GM19043 (cell line): ENCODE data around the gene GNPTG.
A peak's percentile ranks its signal among the peaks of the same experiment; 100 is the strongest.

Experiments used
- ATAC-seq: cut with Tn5 transposase; IDR thresholded peaks from one replicate; pipeline ENCODE4 v1.9.1; 2021; ENCODE audit warnings: low read depth; ENCODE audit not compliant: unreplicated experiment

GNPTG gene

DNA sequence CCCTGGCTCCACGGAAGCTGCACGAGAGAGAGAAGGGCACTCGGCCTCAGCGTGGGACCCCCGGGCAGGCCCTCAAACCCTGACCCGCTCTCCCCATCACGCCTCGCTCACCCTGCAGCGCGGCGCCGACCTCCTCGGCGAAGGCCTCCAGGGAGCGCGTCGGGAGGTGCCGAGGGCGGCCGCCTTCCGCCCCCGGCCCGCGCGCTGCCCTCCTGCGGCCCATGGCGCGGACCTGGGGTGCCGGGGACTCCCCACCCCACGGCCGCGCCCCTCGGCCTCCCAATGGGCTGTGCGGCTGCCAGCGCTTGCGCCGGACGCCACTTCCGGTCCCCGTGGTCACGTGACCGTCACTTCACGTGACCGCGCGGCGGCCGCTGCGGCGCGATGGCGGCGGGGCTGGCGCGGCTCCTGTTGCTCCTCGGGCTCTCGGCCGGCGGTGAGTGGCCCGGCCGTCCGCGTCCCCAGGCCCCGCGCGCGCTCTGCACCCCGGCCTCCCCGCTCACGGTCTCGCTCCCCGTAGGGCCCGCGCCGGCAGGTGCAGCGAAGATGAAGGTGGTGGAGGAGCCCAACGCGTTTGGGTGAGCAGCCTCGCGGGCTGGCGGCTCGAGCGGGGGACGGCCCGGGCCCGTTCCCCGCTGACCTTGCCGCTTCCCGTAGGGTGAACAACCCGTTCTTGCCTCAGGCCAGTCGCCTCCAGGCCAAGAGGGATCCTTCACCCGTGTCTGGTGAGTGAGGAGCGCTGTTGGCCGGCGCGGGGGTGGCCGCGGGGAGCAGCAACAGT lies at the start of gene GNPTG, which contains the start of gene TSR3:
GNPTG (plus strand) TSS at position 350 of the 781 bp plus-strand sequence; CDS start at position 385, 35 bp downstream.
TSR3 (minus strand) TSS at position 297 of the 781 bp plus-strand sequence; CDS start at position 223, 74 bp downstream.
- peak; percentile 69 for ATAC-seq

- no peak for ATAC-seq
Measured at GRCh38 chr16:1305823-1306222, 45.9 kb upstream of the GNPTG start.

DNA sequence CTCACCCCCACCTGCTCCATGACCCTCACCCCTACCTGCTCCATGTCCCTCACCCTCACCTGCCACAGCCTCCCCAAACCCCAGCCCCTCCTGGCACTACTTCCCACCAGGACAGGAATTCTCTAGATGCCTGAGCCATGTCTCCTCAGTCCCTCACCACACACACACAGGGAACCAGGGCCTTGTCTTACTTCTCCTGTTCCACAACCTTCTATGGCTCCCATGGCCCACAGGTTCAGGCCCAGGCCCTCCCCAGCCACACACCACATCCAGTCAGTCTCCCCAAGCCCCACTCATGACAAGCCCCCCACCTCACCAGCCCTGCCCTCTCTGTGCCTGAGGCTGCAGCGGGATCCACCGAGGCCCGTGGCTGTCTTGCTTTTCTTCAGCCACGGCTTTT lies 45.4 kb upstream of the GNPTG start:
- ATAC-seq = no peak

DNA sequence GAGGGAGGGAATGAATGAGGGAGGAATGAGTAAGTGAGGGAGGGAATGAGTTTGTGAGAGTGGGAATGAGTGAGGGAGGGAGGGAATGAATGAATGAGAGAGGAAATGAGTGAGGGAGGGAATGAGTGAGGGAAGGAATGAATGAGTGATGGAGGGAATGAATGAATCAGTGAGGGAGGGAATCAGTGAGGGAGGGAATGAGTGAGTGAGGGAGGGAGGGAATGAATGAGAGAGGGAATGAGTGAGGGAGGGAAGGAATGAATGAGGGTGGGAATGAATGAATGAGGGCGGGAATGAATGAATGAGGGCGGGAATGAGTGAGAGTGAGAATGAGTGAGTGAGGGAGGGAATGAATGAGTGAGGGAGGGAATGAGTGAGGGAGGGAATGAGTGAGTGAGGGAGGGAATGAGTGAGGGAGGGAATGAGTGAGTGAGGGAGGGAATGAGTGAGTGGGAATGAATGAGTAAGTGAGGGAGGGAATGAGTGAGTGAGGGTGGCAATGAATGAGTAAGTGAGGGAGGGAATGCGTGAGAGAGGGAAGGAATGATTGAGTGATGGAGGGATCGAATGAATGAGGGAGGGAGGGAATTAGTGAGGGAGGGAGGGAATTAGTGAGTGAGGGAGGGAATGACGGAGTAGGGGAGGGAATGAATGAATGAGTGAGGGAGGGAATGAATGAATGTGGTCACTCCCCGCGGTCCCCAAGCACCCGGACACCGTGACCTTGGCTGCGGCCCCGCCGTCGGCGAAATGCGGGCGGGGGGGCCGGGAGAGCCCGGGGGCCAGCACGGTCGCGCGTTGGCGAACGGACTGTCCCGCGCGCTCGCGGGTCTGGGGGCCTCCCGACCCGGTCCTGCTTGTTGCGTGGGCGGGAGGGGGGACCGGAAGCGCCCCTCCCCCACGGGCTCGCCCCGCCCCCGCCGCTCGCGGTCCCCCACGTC lies 43.4 kb upstream of the GNPTG start:
- ATAC-seq = no peak

GRCh38 chr16:1308977-1309885 lies 42.5 kb upstream of the GNPTG start, which contains the start of gene UBE2I:
UBE2I (plus strand) TSS chr16:1309636; CDS start chr16:1314031, 4,395 bp downstream.
- ATAC-seq = no peak

GRCh38 chr16:1309888-1310831 lies 41.6 kb upstream of the GNPTG start:
- no peak for ATAC-seq

- ATAC-seq = no peak
Measured at GRCh38 chr16:1310832-1311200, 40.9 kb upstream of the GNPTG start.

DNA sequence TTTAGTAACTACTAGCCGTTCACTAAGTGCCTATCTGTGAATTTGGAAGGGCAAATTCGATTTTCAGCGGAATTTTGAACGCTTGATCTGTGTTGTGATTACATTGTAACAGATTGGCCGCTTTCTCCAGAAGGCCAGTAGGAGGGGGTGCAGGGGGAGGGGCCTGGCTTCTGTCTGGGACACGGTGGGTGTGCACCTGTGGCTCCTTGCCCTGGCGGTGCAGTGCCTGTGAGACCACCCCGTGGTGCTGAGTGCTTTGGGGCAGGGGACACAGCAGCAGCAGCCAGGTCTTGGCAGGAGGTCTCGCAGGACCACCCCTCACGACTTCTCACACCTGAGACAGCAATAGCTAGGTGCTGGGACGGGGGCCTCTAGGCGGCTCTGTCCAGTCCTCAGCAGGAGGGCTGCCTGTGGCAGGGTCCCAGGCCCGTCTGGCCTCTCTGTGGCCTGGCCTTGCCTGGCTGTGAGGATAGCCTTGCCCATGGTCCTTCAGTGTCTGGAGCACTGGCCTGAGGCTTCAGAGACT lies 40.5 kb upstream of the GNPTG start:
- no peak for ATAC-seq

DNA sequence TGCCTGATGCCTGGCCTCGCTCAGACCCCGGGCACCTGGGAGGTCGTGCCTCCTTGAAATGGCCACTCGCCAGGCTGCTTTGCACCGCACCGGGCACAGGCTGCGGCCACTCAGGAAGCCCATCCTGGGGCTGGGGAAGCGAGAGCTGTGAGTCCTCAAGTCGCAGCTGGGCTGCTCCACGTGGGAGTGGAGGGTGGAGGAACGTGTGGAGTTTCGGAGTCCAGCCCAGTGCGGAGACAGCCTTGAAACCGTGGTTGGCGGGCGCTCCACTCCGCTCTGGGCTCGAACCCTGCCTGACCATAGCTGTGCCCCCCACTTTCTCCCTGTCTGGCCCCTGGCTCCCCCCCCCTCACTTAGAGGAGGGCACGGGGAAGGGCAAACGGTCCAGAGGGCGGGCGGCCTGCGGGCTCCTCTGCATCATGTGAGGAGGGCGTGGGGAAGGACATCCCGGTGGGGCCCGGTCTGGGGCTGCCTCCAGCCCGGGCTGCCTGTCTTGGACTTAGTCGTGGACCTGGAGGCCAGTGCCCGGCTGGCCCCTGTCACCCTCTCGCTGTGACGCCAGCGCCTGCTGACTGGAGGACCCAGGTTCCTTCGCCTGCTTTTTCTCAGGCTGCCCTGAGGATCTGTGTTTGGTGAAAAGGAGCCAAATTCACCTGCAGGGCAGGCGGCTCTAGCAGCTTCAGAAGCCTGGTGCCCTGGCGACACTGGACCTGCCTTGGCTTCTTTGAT lies 39.8 kb upstream of the GNPTG start:
- ATAC-seq = no peak

- ATAC-seq = no peak
Measured at GRCh38 chr16:1312467-1312816, 39.3 kb upstream of the GNPTG start.

GRCh38 chr16:1312903-1313302 lies 38.8 kb upstream of the GNPTG start:
- ATAC-seq = no peak

GRCh38 chr16:1313721-1314369 lies 37.9 kb upstream of the GNPTG start:
- ATAC-seq = no peak

- no peak for ATAC-seq
Measured at GRCh38 chr16:1314399-1315068, 37.2 kb upstream of the GNPTG start.

DNA sequence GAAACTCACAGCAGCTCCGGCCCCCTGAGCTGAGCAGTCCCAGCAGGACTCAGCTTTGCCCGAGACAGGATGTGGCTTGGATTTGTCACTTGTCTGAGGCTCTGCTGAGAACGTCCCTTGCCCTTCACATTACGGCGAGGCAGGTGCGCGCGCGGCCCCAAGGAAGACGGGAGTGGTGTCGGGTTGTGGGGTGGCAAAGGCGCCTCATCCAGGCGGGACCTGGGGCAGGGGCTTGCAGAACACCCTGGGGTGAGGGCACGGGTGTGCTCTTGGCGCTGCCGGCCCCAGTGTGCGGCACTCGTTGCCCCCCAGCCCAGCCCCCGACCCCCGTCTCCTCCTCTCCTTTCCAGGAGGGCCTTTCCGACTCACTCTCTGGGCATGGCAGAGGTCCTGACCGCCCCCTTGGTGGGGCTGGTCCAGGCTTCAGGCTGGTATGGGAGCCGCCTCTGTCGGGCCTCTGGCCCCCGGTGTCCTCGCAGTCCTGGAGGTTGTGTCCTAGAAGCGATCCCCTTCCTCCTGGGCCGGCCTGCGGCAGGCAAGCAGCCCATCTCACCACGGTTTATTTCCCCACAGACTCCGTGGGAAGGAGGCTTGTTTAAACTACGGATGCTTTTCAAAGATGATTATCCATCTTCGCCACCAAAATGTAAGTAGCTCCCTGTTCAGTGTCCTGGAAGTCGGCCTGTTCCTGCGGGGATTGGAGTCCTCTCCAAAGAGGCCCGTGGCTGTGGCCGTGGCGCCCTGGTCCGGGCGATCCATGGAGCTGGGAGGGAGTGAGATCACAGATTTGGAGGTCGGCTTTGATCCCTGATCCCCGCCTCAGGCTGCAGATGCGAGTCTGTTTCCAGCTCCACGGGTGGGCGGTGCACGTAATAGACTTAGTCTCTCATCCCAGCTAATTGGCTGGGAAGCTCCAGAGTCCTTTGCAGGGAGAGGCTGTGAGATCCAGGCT lies 36.4 kb upstream of the GNPTG start:
- no peak for ATAC-seq

- ATAC-seq = no peak
Measured at GRCh38 chr16:1316033-1316405, 35.7 kb upstream of the GNPTG start.
